Activated naive CD4-positive, alpha-beta T cell treated with anti-CD3 and anti-CD28 coated beads for 36 hours (primary cell): ENCODE data around the gene NCKAP5. TPM values are rescaled to one million over a fixed set of nuclear protein-coding genes. Genes with fewer than 3 reads are reported as not detected.

Experiments used
- CTCF ChIA-PET: fragments of 350-600 bp; sonication (Branson Sonifier 250); formaldehyde crosslinking; loops from one replicate; lab custom pipeline; 2021; ENCODE audit warnings: antibody characterized with exemption; lab: Charles Lee
- DNase-seq: peaks from one replicate; pipeline ENCODE4 v3.0.0-alpha.2; 2020
- H3K27ac Mint-ChIP-seq: one replicate; pipeline ENCODE4 v1.8.0; 2021; ENCODE audit warnings: mild to moderate bottlenecking, mixed read lengths
- H3K27me3 Mint-ChIP-seq: one replicate; pipeline ENCODE4 v1.8.0; 2021; ENCODE audit warnings: low read depth, mixed read lengths
- H3K36me3 Mint-ChIP-seq: one replicate; pipeline ENCODE4 v1.8.0; 2021; ENCODE audit warnings: low read depth, mixed read lengths
- H3K4me1 Mint-ChIP-seq: one replicate; pipeline ENCODE4 v1.8.0; 2021; ENCODE audit warnings: low read depth, mixed read lengths
- H3K4me3 Mint-ChIP-seq: one replicate; pipeline ENCODE4 v1.8.0; 2021; ENCODE audit warnings: mild to moderate bottlenecking, moderate library complexity, mixed read lengths
- H3K9me3 Mint-ChIP-seq: one replicate; pipeline ENCODE4 v1.8.0; 2021; ENCODE audit warnings: mixed read lengths
- intact Hi-C: fragments of 100-400 bp; cut with micrococcal nuclease; formaldehyde crosslinking; loops from one replicate; pipeline ENCODE4 v1.15.1; 2023
- total RNA-seq, 2 experiments: library from RNA; stranded (reverse); gene quantifications; one replicate each; pipeline ENCODE4 v1.2.3, GENCODE V29; 2021

Gene NCKAP5
- total RNA-seq, 2 experiments from 2014 or later: not detected

- H3K36me3 Mint-ChIP-seq: no peaks in the 10 kb centered on the region
- H3K27ac Mint-ChIP-seq: no peak overlapping the region
- intact Hi-C loops: no loop called here
- no peaks in the 10 kb centered on the region for H3K4me1 Mint-ChIP-seq
- DNase-seq: no peak
- no peaks in the 10 kb centered on the region for H3K9me3 Mint-ChIP-seq
- peaks cover 3% of the 10 kb centered on the region for H3K27me3 Mint-ChIP-seq
- H3K4me3 Mint-ChIP-seq: no peak overlapping the region
- CTCF ChIA-PET: no interaction called here
These were observed 28.6 kb upstream of the NCKAP5 start for GRCh38 chr2:133596701-133597393.

DNA sequence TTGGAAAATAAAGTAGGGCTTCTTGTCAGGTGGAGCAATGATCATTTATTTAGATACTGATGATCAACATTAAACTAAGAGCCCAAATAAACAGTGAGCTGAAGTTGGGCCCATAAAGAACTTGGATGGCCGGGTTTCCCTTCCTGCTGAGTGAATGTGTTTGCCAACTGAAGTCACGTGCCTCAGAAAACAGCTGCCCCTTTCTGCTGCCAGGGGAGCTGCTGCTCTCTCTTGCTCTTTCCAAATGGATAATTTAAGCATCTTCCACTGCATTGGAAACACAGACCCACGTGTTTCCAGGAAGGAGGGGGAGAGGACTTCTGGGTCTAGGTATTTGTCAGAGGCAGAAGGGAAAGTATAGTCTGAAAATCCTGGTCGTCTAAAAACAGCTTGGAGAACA is 22.9 kb upstream of the NCKAP5 start:
- no peak for DNase-seq

GRCh38 chr2:133589456-133589855 is 21.2 kb upstream of the NCKAP5 start:
- no peak overlapping the region for H3K27ac Mint-ChIP-seq
- no peak overlapping the region for H3K4me3 Mint-ChIP-seq
- intact Hi-C loops: no loop called here
- H3K9me3 Mint-ChIP-seq: no peaks in the 10 kb centered on the region
- no peaks in the 10 kb centered on the region for H3K36me3 Mint-ChIP-seq
- H3K27me3 Mint-ChIP-seq: peaks cover 6% of the 10 kb centered on the region
- CTCF ChIA-PET: no interaction called here
- DNase-seq: no peak
- H3K4me1 Mint-ChIP-seq: no peaks in the 10 kb centered on the region

More for the DNA sequence above, 22.9 kb upstream of the NCKAP5 start:
- Mint-ChIP-seq H3K4me3 (no peak overlapping the region), H3K4me1 (no peaks in the 10 kb centered on the region), H3K27me3 (peaks cover 6% of the 10 kb centered on the region), H3K36me3 (no peaks in the 10 kb centered on the region), H3K27ac (no peak overlapping the region), H3K9me3 (no peaks in the 10 kb centered on the region)
- intact Hi-C loops: no loop called here
- CTCF ChIA-PET: no interaction called here

DNA sequence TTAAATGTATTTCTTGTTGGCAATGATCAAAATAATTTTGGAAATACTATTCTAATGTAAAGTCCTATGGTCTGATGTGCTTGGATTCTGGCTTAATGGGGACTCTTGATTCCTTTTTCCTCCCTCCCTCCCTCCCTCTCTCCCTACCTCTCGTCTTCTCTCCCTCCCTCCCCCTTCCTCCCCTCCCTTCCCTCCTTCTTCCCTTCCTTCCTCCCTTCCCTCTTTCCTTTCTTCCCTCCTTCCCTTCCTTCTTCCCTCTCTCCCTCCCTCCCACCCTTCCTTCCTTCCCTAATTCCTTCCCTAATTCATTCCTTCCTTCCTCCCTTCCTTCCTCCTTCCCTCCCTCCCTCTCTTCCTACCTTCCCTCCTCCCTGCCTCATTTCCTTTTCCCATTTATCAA is 19.9 kb upstream of the NCKAP5 start:
- Mint-ChIP-seq H3K4me3 (no peak overlapping the region), H3K27ac (no peak overlapping the region), H3K27me3 (peaks cover 9% of the 10 kb centered on the region), H3K9me3 (no peaks in the 10 kb centered on the region), H3K36me3 (no peaks in the 10 kb centered on the region), H3K4me1 (no peaks in the 10 kb centered on the region)
- CTCF ChIA-PET: no interaction called here
- DNase-seq: no peak
- intact Hi-C loops: no loop called here

DNA sequence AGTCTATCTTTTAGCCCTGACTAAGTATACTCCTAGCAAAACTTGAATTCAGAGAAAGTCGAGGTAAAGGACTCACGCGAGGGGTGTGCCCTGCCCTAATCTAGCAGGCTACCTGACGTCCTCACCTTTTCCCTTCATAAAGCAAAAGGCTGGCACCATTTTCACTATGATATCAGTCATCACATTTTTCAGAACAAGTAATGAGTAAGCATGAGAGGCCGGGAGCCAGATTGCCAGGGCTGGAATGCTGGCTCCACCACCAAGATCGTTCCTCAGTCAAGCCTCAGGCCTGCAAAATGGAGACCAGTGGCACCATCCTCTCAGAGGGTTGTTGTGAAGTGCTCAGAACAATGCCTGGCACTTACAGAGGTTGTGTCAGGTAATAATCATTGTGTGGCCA is 18.7 kb upstream of the NCKAP5 start:
- Mint-ChIP-seq H3K9me3 (no peaks in the 10 kb centered on the region), H3K4me1 (no peaks in the 10 kb centered on the region), H3K4me3 (no peak overlapping the region), H3K27me3 (peaks cover 8% of the 10 kb centered on the region), H3K27ac (no peak overlapping the region), H3K36me3 (no peaks in the 10 kb centered on the region)
- DNase-seq: no peak
- intact Hi-C loops: no loop called here
- CTCF ChIA-PET: no interaction called here

- CTCF ChIA-PET: interaction anchor here (0.6 kb wide), 1 partner anchor 17 kb away, joined by 4 read pairs; no protein-coding TSS in a partner anchor
- DNase-seq: no peak
These were observed 12.9 kb upstream of the NCKAP5 start for GRCh38 chr2:133581010-133581760.

GRCh38 chr2:133579274-133579673 is 11.0 kb upstream of the NCKAP5 start:
- peaks cover 3% of the 10 kb centered on the region for H3K27me3 Mint-ChIP-seq
- H3K9me3 Mint-ChIP-seq: no peaks in the 10 kb centered on the region
- H3K27ac Mint-ChIP-seq: no peak overlapping the region
- intact Hi-C loops: no loop called here
- H3K4me1 Mint-ChIP-seq: no peaks in the 10 kb centered on the region
- no peak overlapping the region for H3K4me3 Mint-ChIP-seq
- no peak for DNase-seq
- no peaks in the 10 kb centered on the region for H3K36me3 Mint-ChIP-seq
- CTCF ChIA-PET: no interaction called here

More at GRCh38 chr2:133581010-133581760, 12.9 kb upstream of the NCKAP5 start:
- intact Hi-C loops: no loop called here
- Mint-ChIP-seq H3K36me3 (no peaks in the 10 kb centered on the region), H3K4me3 (no peak overlapping the region), H3K27me3 (peaks cover 3% of the 10 kb centered on the region), H3K4me1 (no peaks in the 10 kb centered on the region), H3K9me3 (no peaks in the 10 kb centered on the region), H3K27ac (no peak overlapping the region)

- H3K27me3 Mint-ChIP-seq: no peaks in the 10 kb centered on the region
- no peak overlapping the region for H3K4me3 Mint-ChIP-seq
- H3K27ac Mint-ChIP-seq: no peak overlapping the region
- intact Hi-C loops: no loop called here
- H3K9me3 Mint-ChIP-seq: no peaks in the 10 kb centered on the region
- CTCF ChIA-PET: no interaction called here
- DNase-seq: no peak
- no peaks in the 10 kb centered on the region for H3K4me1 Mint-ChIP-seq
- no peaks in the 10 kb centered on the region for H3K36me3 Mint-ChIP-seq
These were observed 8.5 kb upstream of the NCKAP5 start for GRCh38 chr2:133576714-133577113.

DNA sequence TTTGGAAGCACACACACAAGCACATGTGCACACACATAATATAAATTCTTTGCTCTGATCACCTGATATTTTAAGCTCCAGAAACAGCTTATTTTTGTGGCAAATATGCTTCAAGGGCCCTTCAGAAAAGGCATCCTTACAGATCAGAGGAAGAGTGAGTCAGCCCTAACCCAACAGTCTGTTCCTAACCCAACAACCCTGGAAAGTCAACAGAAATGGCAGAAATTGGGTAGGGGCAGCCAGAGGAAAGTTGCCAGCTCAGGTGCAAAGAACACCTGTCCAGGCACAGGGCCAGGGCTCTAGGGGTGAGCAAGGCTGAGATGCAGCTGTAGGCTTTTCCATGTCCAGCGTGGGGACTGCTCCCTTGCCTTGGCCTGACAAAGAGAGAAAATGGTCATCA is 6.4 kb upstream of the NCKAP5 start:
- CTCF ChIA-PET: no interaction called here
- Mint-ChIP-seq H3K4me1 (no peaks in the 10 kb centered on the region), H3K27ac (no peak overlapping the region), H3K4me3 (no peak overlapping the region), H3K9me3 (no peaks in the 10 kb centered on the region), H3K36me3 (no peaks in the 10 kb centered on the region), H3K27me3 (no peaks in the 10 kb centered on the region)
- no peak for DNase-seq
- intact Hi-C loops: no loop called here

GRCh38 chr2:133574186-133574585 is 5.9 kb upstream of the NCKAP5 start:
- Mint-ChIP-seq H3K4me3 (no peak overlapping the region), H3K27ac (no peak overlapping the region), H3K27me3 (no peaks in the 10 kb centered on the region), H3K4me1 (no peaks in the 10 kb centered on the region), H3K36me3 (no peaks in the 10 kb centered on the region), H3K9me3 (no peaks in the 10 kb centered on the region)
- no peak for DNase-seq
- intact Hi-C loops: no loop called here
- CTCF ChIA-PET: no interaction called here

DNA sequence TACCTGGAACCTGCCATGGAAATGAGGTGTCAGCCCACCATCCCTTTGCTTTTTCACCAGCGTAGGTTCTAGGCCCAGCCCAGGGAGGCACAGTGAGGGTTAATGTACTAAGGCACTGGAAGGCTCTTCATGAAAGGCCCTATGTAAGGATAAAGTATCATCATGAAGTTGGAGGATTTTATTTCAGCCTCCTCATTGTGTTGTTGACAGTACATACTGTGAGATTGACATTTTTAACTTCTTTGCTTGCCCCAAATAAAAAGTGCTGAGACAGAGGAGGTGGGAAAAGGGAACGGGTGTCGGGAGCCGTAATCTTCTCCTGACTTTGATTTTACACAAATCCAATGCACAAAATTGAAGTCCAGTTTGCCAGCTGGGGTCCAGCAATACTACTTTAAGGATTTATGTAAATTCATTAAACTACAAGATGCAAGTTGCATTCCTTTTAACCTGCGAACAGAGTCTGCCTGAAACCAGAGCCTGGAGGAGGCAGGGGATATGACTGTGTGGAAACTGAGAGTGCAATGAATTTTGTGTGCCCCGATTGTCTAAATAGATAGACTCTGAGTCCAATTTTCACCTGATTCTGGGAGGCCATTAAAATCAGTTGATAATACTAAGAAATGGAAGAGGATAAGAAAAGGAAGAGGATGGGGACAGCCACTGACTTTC is 5.4 kb upstream of the NCKAP5 start:
- intact Hi-C loops: no loop called here
- no peak overlapping the region for H3K27ac Mint-ChIP-seq
- H3K36me3 Mint-ChIP-seq: no peaks in the 10 kb centered on the region
- peaks cover 1% of the 10 kb centered on the region for H3K27me3 Mint-ChIP-seq
- H3K9me3 Mint-ChIP-seq: no peaks in the 10 kb centered on the region
- no peak for DNase-seq
- no peak overlapping the region for H3K4me3 Mint-ChIP-seq
- CTCF ChIA-PET: no interaction called here
- no peaks in the 10 kb centered on the region for H3K4me1 Mint-ChIP-seq

DNA sequence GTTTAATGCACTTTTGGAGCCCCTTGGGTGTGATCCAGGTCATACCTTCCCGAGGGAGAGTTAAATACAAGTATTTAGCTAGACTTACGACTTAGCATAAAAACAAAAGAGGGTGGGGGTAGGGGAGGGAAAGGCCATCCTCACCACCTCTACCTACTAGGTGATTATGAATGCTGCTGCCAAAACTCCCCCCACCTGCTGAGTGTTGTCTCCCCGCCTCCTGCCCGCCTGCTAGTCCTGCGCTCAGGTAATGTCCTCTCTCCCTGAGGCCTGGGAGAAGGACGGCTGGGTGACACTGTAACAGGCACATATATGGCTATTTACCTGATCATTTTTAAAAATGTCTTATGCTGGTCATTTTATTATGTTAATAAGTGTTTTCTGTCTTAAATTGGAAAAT is 3.0 kb upstream of the NCKAP5 start:
- Mint-ChIP-seq H3K4me3 (no peak overlapping the region), H3K4me1 (no peaks in the 10 kb centered on the region), H3K27ac (no peak overlapping the region), H3K9me3 (no peaks in the 10 kb centered on the region), H3K27me3 (peaks cover 13% of the 10 kb centered on the region), H3K36me3 (no peaks in the 10 kb centered on the region)
- CTCF ChIA-PET: no interaction called here
- intact Hi-C loops: no loop called here
- no peak for DNase-seq
